ENCODE measurements around the gene LINC00632.

The LINC00632 gene

GRCh38 chrX:140764401-140764919 lies 54.9 kb downstream of the LINC00632 start:
- in situ Hi-C loops (cut with MboI; ENCODE audit: low sequenced_read_pairs): loop anchor here (25.0 kb wide), 1 partner anchor 98 kb away; no protein-coding TSS in a partner anchor

GRCh38 chrX:140765043-140765784 lies 55.7 kb downstream of the LINC00632 start:
- in situ Hi-C loops (cut with MboI; ENCODE audit: low sequenced_read_pairs): loop anchor here (25.0 kb wide), 1 partner anchor 97 kb away; no protein-coding TSS in a partner anchor

DNA sequence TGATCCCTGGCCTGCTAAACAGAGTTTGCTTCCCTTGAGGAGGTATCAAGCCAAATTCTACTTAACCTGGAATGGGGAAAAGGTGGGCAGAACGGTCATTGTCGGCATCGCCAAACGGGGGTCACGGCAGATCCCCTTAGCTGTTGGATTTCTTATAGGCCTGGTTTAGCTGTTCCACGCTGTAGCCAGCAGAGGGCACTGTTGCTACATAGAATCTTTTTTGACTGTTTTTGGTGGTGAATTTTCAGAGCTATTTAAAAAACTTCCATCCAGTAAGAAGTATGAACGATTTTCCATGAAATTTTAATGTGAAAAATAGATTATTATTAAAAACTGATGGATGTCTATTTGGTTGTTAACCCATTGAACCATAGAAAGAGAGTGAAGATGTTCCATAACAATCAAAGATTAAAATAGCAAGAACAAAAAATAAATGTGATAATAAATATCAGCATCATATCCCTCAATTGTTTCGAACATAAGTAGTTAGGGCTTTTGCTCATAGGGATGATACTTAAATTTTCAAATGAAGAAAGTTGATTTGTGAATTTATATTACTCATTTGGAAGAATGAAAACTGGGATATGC lies 56.6 kb downstream of the LINC00632 start:
- in situ Hi-C loops (cut with MboI; ENCODE audit: low sequenced_read_pairs): loop anchor here (25.0 kb wide), 1 partner anchor 96 kb away; no protein-coding TSS in a partner anchor

DNA sequence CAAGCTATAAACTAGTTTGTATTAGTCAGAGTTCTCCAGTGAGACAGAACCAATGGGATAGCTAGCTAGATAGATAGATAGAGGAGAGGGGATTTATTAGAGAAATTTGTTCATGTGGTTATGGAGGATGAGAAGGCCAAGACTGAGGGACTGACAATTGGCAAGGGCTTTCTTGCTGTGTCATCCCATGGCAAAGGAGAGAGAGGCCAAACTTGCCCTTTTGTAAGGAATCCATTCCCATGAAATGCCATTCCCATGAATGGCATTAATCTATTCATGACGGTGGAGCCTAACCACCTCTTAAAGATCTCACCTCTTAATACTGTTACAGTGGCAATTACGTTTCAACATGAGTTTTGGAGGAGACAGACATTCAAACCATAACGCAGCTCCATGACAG lies 58.1 kb downstream of the LINC00632 start:
- in situ Hi-C loops (cut with MboI; ENCODE audit: low sequenced_read_pairs): loop anchor here (25.0 kb wide), 1 partner anchor 95 kb away; no protein-coding TSS in a partner anchor

- in situ Hi-C loops (cut with MboI; ENCODE audit: low sequenced_read_pairs): no loop called here
These were observed 65.7 kb downstream of the LINC00632 start for GRCh38 chrX:140775211-140775610.

- in situ Hi-C loops (cut with MboI; ENCODE audit: low sequenced_read_pairs): no loop called here
These were observed 66.8 kb downstream of the LINC00632 start for GRCh38 chrX:140776320-140776719.

DNA sequence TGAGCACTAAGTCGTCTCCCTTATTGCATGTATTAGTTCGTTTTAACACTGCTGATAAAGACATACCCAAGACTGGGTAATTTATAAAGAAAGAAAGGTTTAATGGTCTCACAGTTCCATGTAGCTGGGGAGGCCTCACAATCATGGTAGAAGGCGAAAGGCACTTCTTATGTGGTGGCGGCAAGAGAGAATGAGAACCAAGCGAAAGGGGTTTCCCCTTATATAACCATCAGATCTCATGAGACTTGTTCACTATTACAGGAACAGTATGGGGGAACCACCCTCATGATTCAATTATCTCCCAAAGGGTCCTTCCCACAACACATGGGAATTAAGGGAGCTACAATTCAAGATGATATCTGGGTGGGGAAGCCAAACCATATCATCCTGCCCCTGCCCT lies 85.1 kb downstream of the LINC00632 start:
- in situ Hi-C loops (cut with MboI; ENCODE audit: low sequenced_read_pairs): no loop called here

DNA sequence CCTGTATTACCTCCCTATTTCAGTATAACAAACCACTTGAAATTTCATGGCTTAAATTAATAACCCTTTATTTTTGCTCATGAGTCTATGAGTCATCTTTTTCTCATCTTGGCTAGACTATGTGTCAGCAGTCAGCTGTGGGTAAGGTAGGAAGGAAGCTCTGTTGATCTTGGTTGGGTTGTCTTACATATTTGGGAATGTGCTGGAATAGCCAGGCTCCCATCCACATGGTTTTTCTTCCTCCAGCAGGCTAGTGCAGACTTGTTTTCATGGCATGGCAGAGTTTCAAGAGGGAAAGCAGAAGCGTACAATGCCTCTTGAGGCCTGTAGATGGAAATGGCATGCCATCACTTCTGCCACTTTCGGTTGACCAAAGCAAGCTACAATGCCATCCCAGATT lies 89.7 kb downstream of the LINC00632 start:
- in situ Hi-C loops (cut with MboI; ENCODE audit: low sequenced_read_pairs): no loop called here

GRCh38 chrX:140804292-140804691 lies 94.7 kb downstream of the LINC00632 start:
- in situ Hi-C loops (cut with MboI; ENCODE audit: low sequenced_read_pairs): no loop called here

DNA sequence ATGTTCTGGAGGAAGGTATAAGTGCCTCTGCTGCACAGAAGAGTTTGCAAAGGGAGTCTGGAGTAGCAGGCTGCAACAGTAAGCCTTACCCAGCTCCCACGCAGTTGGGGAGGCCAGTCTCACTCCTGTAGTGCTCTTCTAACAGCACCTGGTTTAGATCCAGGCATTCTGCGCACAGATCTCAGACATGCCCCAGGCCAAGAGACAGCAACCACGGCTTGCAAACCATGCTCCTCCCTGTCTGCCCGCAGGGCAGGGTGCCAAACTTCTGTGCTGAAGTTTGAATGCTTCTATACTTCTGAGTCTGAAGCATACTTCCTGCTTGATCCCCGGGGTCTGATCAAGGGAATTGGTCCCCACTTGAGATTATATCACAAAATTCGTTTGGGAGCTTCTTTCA lies 106.3 kb downstream of the LINC00632 start:
- in situ Hi-C loops (cut with MboI; ENCODE audit: low sequenced_read_pairs): no loop called here

- in situ Hi-C loops (cut with MboI; ENCODE audit: low sequenced_read_pairs): no loop called here
These were observed 108.4 kb downstream of the LINC00632 start for GRCh38 chrX:140817943-140818342.

- in situ Hi-C loops (cut with MboI; ENCODE audit: low sequenced_read_pairs): no loop called here
These were observed 111.7 kb downstream of the LINC00632 start for GRCh38 chrX:140821280-140821679.

DNA sequence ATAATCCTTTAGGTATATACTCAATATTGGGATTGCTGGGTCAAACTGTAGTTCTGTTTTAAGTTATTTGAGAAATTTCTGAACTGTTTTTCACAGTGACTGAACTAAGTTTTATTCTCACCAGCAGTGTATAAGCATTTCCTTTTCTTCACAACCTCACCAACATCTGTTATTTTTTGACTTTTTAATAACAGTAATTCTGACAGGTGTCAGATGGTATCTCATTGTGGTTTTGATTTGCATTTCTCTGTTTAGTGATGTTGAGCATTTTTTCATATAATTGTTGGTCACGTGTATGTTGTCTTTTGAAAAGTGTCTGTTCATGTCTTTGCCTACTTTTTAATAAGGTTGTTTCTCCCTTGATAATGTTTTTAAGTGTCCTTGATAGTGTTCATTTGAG lies 112.6 kb downstream of the LINC00632 start:
- in situ Hi-C loops (cut with MboI; ENCODE audit: low sequenced_read_pairs): no loop called here

- in situ Hi-C loops (cut with MboI; ENCODE audit: low sequenced_read_pairs): no loop called here
These were observed 113.3 kb downstream of the LINC00632 start for GRCh38 chrX:140822861-140823260.

DNA sequence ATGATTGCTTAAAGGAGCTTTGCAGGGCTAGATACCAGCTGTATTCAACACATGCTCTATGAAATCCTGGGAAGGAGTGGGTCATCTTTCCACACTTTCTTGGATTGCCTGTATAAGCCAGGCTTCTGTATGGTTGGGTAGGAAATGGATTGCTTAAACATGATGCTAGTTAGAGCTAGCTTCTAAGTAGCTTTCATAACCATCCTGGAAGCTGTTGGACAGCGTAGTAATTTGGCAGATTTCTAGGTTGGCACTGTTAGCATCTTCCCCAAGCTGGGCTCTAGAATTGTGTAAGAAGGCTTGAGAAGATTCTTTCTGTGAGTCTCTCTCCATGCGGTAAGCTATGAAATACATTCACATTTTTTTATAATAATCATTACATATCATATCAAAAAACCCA lies 127.3 kb downstream of the LINC00632 start:
- in situ Hi-C loops (cut with MboI; ENCODE audit: low sequenced_read_pairs): no loop called here
